Measurements from ENCODE around the gene TCFL5. TPM values are rescaled to one million over a fixed set of nuclear protein-coding genes. Genes with fewer than 3 reads are reported as not detected.

The TCFL5 gene
- total and polyA plus RNA-seq, 10 of the 15 experiments (the other 5 are each of a cell fraction or from before 2014, with no cell fraction given): 0.48 to 8.1 (median 3.8) TPM

Small RNA genes within 50 kb of the gene (small RNA-seq; reads per million reads assigned to genes)
- not detected for gene DPH3P1

Other genes starting within 250 kb of the TCFL5 start
Only the 7 nearest of the 9 such genes appear.
- 16.0 and 16.3 TPM in 2 replicates for gene MRGBP, start 65.3 kb downstream of the TCFL5 start, total RNA-seq (2014; rRNA removed)
- 10.4 and 12.2 TPM in 2 replicates for gene MRGBP, start 65.3 kb downstream of the TCFL5 start, total RNA-seq (2014; rRNA removed; fragmentation: Illumina TruSeq; extraction: Trizol)
- 15.1 and 15.2 TPM in 2 replicates for gene MRGBP, start 65.3 kb downstream of the TCFL5 start, total RNA-seq (2021)
- 10.7 and 12.1 TPM in 2 replicates for gene MRGBP, start 65.3 kb downstream of the TCFL5 start, polyA plus RNA-seq (2011; rRNA removed)
- 4.8 and 8.3 TPM in 2 replicates for gene MRGBP, start 65.3 kb downstream of the TCFL5 start, polyA plus RNA-seq (2014; fragmentation: Illumina TruSeq; extraction: Trizol)
- 1 to 10 TPM; 1.8 to 3.7 TPM for gene MRGBP, start 65.3 kb downstream of the TCFL5 start, polyA plus RNA-seq (2014; fragmentation: Nextera tagmentation; extraction: Ambion mirVana)
- 14.8 and 14.9 TPM in 2 replicates for gene MRGBP, start 65.3 kb downstream of the TCFL5 start, polyA plus RNA-seq (2014; rRNA removed)
- gene MRGBP, start 65.3 kb downstream of the TCFL5 start, polyA plus RNA-seq (2016; fragmentation: Nextera tagmentation; extraction: Ambion mirVana): 10 to 100 TPM; 17.0 to 17.6 TPM
- gene OGFR, start 57.0 kb downstream of the TCFL5 start, total RNA-seq (2014; rRNA removed): 50.5 and 62.1 TPM in 2 replicates
- gene OGFR, start 57.0 kb downstream of the TCFL5 start, total RNA-seq (2014; rRNA removed; fragmentation: Illumina TruSeq; extraction: Trizol): 13.9 and 18.1 TPM in 2 replicates
- gene OGFR, start 57.0 kb downstream of the TCFL5 start, total RNA-seq (2021): 52.6 and 59.8 TPM in 2 replicates
- 29.0 and 38.7 TPM in 2 replicates for gene OGFR, start 57.0 kb downstream of the TCFL5 start, polyA plus RNA-seq (2011; rRNA removed)
- gene OGFR, start 57.0 kb downstream of the TCFL5 start, polyA plus RNA-seq (2014; fragmentation: Illumina TruSeq; extraction: Trizol): 11.0 and 19.0 TPM in 2 replicates
- 1 to 10 TPM in 1 of 2 experiments, under 1 TPM in 1; 0.72 to 1.4 TPM for gene OGFR, start 57.0 kb downstream of the TCFL5 start, polyA plus RNA-seq (2014; fragmentation: Nextera tagmentation; extraction: Ambion mirVana)
- gene OGFR, start 57.0 kb downstream of the TCFL5 start, polyA plus RNA-seq (2014; rRNA removed): 48.1 and 59.3 TPM in 2 replicates
- gene OGFR, start 57.0 kb downstream of the TCFL5 start, polyA plus RNA-seq (2016; fragmentation: Nextera tagmentation; extraction: Ambion mirVana): 10 to 100 TPM; 16.1 to 35.7 TPM
- 1.1 and 2.0 TPM in 2 replicates for gene COL9A3, start 44.8 kb downstream of the TCFL5 start, total RNA-seq (2014; rRNA removed)
- gene COL9A3, start 44.8 kb downstream of the TCFL5 start, total RNA-seq (2014; rRNA removed; fragmentation: Illumina TruSeq; extraction: Trizol): 0.51 and 0.63 TPM in 2 replicates
- 0.96 and 1.0 TPM in 2 replicates for gene COL9A3, start 44.8 kb downstream of the TCFL5 start, total RNA-seq (2021)
- gene COL9A3, start 44.8 kb downstream of the TCFL5 start, polyA plus RNA-seq (2011; rRNA removed): 1.7 and 2.1 TPM in 2 replicates
- gene COL9A3, start 44.8 kb downstream of the TCFL5 start, polyA plus RNA-seq (2014; fragmentation: Illumina TruSeq; extraction: Trizol): 0.21 TPM in 1 of 2 replicates, not detected in the other
- gene COL9A3, start 44.8 kb downstream of the TCFL5 start, polyA plus RNA-seq (2014; fragmentation: Nextera tagmentation; extraction: Ambion mirVana): under 1 TPM in 1 of 2 experiments, not detected in 1; 0.09 TPM
- 1.2 and 1.4 TPM in 2 replicates for gene COL9A3, start 44.8 kb downstream of the TCFL5 start, polyA plus RNA-seq (2014; rRNA removed)
- under 1 TPM; 0.13 to 0.29 TPM for gene COL9A3, start 44.8 kb downstream of the TCFL5 start, polyA plus RNA-seq (2016; fragmentation: Nextera tagmentation; extraction: Ambion mirVana)
- gene DIDO1, start 64.7 kb upstream of the TCFL5 start, total RNA-seq (2014; rRNA removed): 40.9 and 41.5 TPM in 2 replicates
- gene DIDO1, start 64.7 kb upstream of the TCFL5 start, total RNA-seq (2014; rRNA removed; fragmentation: Illumina TruSeq; extraction: Trizol): 33.8 and 36.0 TPM in 2 replicates
- gene DIDO1, start 64.7 kb upstream of the TCFL5 start, total RNA-seq (2021): 52.1 and 56.4 TPM in 2 replicates
- gene DIDO1, start 64.7 kb upstream of the TCFL5 start, polyA plus RNA-seq (2011; rRNA removed): 40.4 and 47.4 TPM in 2 replicates
- 39.4 and 44.2 TPM in 2 replicates for gene DIDO1, start 64.7 kb upstream of the TCFL5 start, polyA plus RNA-seq (2014; fragmentation: Illumina TruSeq; extraction: Trizol)
- gene DIDO1, start 64.7 kb upstream of the TCFL5 start, polyA plus RNA-seq (2014; fragmentation: Nextera tagmentation; extraction: Ambion mirVana): 1 to 10 TPM; 5.5 to 7.8 TPM
- gene DIDO1, start 64.7 kb upstream of the TCFL5 start, polyA plus RNA-seq (2014; rRNA removed): 40.6 and 40.8 TPM in 2 replicates
- 10 to 100 TPM; 24.7 to 28.5 TPM for gene DIDO1, start 64.7 kb upstream of the TCFL5 start, polyA plus RNA-seq (2016; fragmentation: Nextera tagmentation; extraction: Ambion mirVana)
- gene GID8, start 76.3 kb upstream of the TCFL5 start, total RNA-seq (2014; rRNA removed): 21.7 and 25.2 TPM in 2 replicates
- gene GID8, start 76.3 kb upstream of the TCFL5 start, total RNA-seq (2014; rRNA removed; fragmentation: Illumina TruSeq; extraction: Trizol): 21.7 and 22.7 TPM in 2 replicates
- 33.1 and 33.8 TPM in 2 replicates for gene GID8, start 76.3 kb upstream of the TCFL5 start, total RNA-seq (2021)
- 28.2 and 30.6 TPM in 2 replicates for gene GID8, start 76.3 kb upstream of the TCFL5 start, polyA plus RNA-seq (2011; rRNA removed)
- 17.6 and 22.8 TPM in 2 replicates for gene GID8, start 76.3 kb upstream of the TCFL5 start, polyA plus RNA-seq (2014; fragmentation: Illumina TruSeq; extraction: Trizol)
- 10 to 100 TPM; 12.0 to 13.2 TPM for gene GID8, start 76.3 kb upstream of the TCFL5 start, polyA plus RNA-seq (2014; fragmentation: Nextera tagmentation; extraction: Ambion mirVana)
- 27.9 and 29.8 TPM in 2 replicates for gene GID8, start 76.3 kb upstream of the TCFL5 start, polyA plus RNA-seq (2014; rRNA removed)
- gene GID8, start 76.3 kb upstream of the TCFL5 start, polyA plus RNA-seq (2016; fragmentation: Nextera tagmentation; extraction: Ambion mirVana): 10 to 100 TPM; 16.5 to 20.1 TPM
- 27.8 and 35.8 TPM in 2 replicates for gene SLC17A9, start 90.9 kb upstream of the TCFL5 start, total RNA-seq (2014; rRNA removed)
- 15.7 and 17.5 TPM in 2 replicates for gene SLC17A9, start 90.9 kb upstream of the TCFL5 start, total RNA-seq (2014; rRNA removed; fragmentation: Illumina TruSeq; extraction: Trizol)
- gene SLC17A9, start 90.9 kb upstream of the TCFL5 start, total RNA-seq (2021): 60.2 and 74.1 TPM in 2 replicates
- gene SLC17A9, start 90.9 kb upstream of the TCFL5 start, polyA plus RNA-seq (2011; rRNA removed): 13.0 and 22.9 TPM in 2 replicates
- gene SLC17A9, start 90.9 kb upstream of the TCFL5 start, polyA plus RNA-seq (2014; fragmentation: Illumina TruSeq; extraction: Trizol): 5.8 and 19.2 TPM in 2 replicates
- 1 to 10 TPM in 1 of 2 experiments, under 1 TPM in 1; 0.72 to 3.9 TPM for gene SLC17A9, start 90.9 kb upstream of the TCFL5 start, polyA plus RNA-seq (2014; fragmentation: Nextera tagmentation; extraction: Ambion mirVana)
- 67.1 and 83.6 TPM in 2 replicates for gene SLC17A9, start 90.9 kb upstream of the TCFL5 start, polyA plus RNA-seq (2014; rRNA removed)
- 10 to 100 TPM; 57.9 to 67.0 TPM for gene SLC17A9, start 90.9 kb upstream of the TCFL5 start, polyA plus RNA-seq (2016; fragmentation: Nextera tagmentation; extraction: Ambion mirVana)
- gene BHLHE23, start 145.1 kb upstream of the TCFL5 start, total RNA-seq (2014; rRNA removed): not detected in 2 replicates
- not detected in 2 replicates for gene BHLHE23, start 145.1 kb upstream of the TCFL5 start, total RNA-seq (2014; rRNA removed; fragmentation: Illumina TruSeq; extraction: Trizol)
- 0.33 TPM in 1 of 2 replicates, not detected in the other for gene BHLHE23, start 145.1 kb upstream of the TCFL5 start, total RNA-seq (2021)
- not detected in 2 replicates for gene BHLHE23, start 145.1 kb upstream of the TCFL5 start, polyA plus RNA-seq (2011; rRNA removed)
- not detected in 2 replicates for gene BHLHE23, start 145.1 kb upstream of the TCFL5 start, polyA plus RNA-seq (2014; fragmentation: Illumina TruSeq; extraction: Trizol)
- not detected for gene BHLHE23, start 145.1 kb upstream of the TCFL5 start, polyA plus RNA-seq (2014; fragmentation: Nextera tagmentation; extraction: Ambion mirVana)
- gene BHLHE23, start 145.1 kb upstream of the TCFL5 start, polyA plus RNA-seq (2014; rRNA removed): 0.28 TPM in 1 of 2 replicates, not detected in the other
- not detected for gene BHLHE23, start 145.1 kb upstream of the TCFL5 start, polyA plus RNA-seq (2016; fragmentation: Nextera tagmentation; extraction: Ambion mirVana)